AG08396 (cell line): Measurements from ENCODE around the gene CCDC63.
"Not testable (repeated sequence)": the region's sequence is repeated elsewhere in the genome, so short reads cannot be mapped to it uniquely, and the experiment has no call there.

ENCODE experiments used
- DNase-seq: peaks from one replicate; pipeline ENCODE4 v3.0.0; 2012; ENCODE audit warnings: low spot score, mixed read lengths

Gene CCDC63

DNA sequence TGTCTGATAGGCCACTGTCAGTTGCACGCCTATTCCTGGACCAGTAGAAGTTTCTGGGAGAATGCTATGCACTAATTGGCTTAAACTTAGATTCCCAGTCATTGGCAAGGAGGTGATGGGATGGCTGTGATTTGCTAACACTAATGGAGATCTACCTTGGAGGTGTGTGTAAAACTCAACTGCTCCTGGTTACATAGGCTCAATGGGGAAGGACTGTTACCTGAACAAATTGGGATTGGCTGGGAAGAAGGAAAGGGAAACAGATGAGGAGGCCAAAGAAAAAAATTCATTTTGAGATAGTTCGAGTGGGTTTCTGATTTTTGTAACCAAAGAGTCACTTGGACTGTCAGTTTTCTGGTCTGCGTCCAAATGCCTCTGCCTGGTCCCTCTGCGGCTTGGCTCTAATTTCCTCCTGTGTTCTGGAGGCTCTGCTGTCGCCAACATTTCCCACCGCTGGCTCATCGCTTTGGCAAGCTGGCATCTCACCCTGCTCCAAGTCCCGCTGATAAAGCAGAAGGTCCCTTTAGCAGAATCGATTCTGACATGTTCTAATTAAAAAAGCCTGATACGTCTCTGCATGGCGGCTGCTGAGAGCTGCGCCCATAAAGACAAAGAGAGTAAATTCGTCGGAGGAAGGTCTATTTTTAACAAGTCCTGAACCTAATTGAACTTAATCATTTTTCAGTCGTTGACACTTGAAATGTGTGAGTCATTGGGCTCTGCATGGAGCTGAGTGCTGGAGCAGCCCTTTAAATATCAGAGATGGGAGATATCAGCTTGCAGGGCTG lies 2.0 kb upstream of the CCDC63 start:
- DNase-seq: peak; percentile 59

DNA sequence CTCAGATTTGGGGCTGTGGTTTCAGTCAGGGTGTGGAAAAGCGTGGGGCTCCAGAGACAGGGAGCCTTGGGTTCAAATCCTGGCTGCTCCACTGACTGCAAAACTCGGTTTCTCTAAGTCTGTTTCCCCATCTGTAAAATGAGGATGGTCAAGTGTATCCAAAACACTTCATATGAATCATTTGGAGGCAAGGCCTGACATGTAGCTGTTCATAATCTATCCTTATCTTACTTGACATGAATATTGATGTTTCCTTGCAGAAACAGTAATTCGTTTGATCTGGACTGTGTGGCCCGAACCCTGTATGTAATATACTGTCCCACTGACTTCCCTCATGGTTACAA lies 1.5 kb upstream of the CCDC63 start:
- DNase-seq: no peak

- DNase-seq: no peak
Observed at GRCh38 chr12:110848314-110848923, 1.6 kb downstream of the CCDC63 start.

- DNase-seq: no peak
Observed at GRCh38 chr12:110849221-110849620, 2.4 kb downstream of the CCDC63 start.

DNA sequence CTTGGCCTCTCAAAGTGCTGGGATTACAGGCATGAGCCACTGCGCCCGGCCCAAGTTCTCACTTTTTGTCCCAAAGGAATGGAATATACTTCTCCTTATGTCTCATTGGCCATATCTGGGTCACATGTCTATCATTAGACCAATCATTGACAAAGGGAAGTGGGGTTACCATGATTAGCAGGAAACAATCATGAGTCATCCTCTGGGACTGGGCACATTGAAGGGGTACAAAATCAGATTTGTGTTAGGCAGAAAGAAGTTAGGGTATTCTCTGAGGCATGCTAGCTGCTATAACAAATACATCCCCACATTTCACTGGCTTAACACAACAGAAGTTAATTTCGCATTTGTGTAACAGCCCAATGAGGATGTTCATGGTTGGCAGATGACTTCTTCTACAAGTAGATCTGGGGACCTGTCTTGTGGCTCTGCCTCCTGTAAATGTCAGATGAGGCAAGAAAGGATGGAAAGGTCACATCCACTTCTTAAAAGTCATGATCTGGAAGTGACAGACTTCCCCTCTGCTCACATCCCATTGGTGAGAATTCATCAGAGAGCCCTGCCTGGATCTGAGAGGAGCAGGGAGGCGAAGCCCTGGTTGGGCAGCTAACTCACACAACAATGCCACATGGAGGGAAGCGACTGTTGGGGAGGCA lies 3.1 kb downstream of the CCDC63 start:
- DNase-seq: no peak

- DNase-seq: no peak
Observed at GRCh38 chr12:110850762-110851161, 4.0 kb downstream of the CCDC63 start.

DNA sequence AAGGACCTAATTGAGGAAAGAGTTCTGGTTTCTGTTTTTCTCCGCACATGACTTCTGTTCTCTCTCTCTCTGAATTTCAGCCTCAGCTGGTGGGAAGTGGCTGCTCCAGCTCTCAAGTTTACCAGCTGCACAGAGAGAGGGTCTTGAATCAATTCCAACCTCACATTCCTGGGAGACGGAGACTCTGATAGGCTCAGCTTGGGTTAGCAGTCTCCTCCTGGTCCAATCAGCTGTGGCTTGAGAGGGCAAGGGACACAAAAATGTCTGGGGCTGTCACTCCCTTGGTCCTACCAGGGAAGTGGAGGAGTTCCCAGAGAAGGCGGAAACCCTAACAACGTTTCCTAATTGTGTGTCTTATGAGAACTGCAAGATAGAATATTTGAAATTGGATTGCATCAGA lies 7.0 kb downstream of the CCDC63 start:
- no peak for DNase-seq

GRCh38 chr12:110856542-110856941 lies 9.8 kb downstream of the CCDC63 start:
- no peak for DNase-seq

DNA sequence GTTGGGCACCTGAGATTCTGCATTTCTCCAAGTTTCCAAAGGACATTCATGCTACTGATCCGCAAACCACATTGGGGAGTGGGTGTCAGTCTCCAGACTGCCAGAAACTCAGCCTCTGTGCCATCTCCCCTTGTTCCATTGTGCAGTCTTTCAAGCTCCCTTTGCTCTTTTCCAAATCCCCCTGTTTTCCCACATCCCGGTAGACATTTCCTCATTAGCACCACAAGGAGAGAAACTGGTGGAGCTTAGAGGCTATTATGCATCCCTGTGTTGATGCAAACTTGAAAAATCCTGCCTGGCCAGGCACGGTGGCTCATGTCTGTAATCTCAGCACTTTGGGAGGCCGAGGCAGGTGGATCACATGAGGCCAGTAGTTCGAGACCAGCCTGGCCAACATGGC lies 10.7 kb downstream of the CCDC63 start:
- no peak for DNase-seq

- DNase-seq: not testable (repeated sequence)
Observed at GRCh38 chr12:110857954-110858353, 11.2 kb downstream of the CCDC63 start.

DNA sequence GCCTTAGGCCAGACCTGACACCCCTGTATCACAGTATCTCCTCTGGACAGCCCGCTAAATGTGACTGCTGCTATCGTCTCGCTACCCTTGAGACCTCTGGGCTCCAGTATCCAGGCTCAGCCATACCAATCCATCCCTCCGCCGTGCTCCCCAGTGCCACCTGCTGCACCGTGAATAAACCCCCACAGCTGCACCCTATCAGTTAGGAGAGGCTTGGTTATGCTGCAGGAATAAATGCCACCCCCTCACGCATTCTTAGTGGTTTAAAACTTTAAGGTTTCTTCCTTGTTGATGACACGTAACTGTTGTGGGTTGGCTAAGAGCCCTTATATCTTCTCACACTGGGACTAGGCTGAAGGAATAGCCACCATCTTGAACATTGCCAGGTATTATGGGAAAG lies 12.1 kb downstream of the CCDC63 start:
- no peak for DNase-seq

- DNase-seq: no peak
Observed at GRCh38 chr12:110860833-110861296, 14.1 kb downstream of the CCDC63 start.

- DNase-seq: no peak
Observed at GRCh38 chr12:110861729-110862128, 14.9 kb downstream of the CCDC63 start.

DNA sequence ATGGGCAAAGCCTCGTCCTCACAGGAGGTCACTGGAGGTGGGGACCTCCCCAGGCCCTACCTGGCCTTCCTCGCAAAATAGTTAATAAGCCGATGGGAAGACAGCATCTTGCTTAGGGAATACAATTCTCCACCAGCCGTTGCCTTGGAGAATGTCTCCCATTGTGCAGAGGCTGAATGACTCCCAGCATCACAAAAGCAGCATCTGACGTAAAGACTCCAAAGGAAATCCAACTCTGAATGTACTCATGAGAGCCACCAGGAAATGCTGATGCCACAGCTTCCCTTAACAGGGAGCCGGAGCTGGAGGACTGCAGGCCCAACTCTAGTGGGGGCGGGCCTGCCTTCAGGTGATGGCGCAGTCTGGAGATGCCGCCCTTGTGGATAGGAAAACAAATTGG lies 15.5 kb downstream of the CCDC63 start:
- no peak for DNase-seq

GRCh38 chr12:110863161-110863560 lies 16.4 kb downstream of the CCDC63 start:
- DNase-seq: no peak

DNA sequence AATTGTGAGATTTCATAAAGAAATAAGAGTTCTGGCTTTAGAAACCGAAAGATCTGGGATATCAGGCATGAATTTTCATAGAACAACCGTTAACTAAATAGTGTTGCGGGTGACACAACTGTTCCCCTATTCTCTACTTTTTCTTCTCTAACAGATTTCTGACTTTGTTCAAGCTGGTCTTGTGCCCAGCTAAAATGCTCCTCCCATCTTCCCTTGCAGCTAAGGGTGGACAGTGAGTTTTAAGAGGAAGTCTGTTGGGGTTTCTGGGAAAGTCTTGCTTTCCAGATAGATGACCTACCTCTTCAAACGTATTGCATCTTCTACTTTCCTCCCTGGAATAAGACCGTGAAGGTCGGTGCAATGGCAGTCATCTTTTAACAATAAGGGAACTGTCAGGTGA lies 18.7 kb downstream of the CCDC63 start:
- no peak for DNase-seq

DNA sequence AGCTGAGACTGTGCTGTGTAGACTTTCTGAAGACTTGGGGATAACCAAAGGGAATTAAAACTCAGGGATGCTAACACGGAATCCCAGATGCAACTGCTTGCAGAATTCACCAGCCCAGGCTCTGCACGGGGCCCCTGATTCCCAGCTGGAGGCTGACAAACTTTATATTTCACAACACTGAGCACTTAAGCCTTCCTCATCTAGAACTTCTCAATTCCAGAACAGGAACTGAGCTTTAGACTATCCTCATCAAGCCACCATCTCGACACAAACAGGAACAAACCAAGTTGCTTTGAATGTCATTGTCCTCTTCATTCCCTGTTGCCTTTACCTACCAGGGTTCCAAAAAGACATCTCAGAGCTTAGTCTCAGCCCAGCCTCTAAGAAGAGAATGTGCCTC lies 22.2 kb downstream of the CCDC63 start:
- DNase-seq: no peak

DNA sequence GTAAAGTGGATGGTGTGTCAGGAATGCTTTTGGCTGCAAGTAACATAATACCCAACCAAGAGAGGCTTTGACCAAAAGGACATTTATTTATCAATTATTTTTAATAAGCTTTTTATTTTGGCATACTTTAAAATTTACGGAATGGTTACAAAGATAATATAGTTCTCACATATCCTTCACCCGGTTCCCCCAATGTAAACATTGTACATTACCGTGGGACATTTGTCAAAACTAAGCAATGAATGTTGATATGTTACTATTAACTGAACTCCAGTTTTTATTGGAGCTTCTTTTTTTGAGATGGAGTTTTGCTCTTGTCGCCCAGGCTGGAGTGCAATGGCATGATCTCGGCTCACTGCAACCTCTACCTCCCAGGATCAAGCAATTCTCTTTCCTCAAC lies 23.0 kb downstream of the CCDC63 start:
- no peak for DNase-seq

DNA sequence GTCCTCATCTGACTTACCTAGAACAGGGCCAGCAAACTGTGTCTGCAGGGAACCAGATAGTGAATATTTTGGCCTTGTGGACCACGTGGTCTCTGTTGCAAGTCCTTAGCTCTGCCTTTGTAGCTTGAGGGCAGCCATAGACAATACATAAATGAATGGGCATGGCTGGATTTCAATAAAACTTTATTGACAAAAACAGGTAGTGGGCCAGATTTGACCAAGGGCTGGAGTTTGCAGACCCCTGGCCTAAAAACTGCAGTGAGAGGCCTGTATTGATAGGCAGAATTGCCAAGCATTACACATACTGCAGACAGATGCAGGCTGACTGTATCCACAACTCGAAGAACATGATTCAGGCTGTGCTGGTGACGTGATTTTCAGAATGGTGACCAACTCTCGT lies 25.3 kb downstream of the CCDC63 start:
- DNase-seq: no peak

DNA sequence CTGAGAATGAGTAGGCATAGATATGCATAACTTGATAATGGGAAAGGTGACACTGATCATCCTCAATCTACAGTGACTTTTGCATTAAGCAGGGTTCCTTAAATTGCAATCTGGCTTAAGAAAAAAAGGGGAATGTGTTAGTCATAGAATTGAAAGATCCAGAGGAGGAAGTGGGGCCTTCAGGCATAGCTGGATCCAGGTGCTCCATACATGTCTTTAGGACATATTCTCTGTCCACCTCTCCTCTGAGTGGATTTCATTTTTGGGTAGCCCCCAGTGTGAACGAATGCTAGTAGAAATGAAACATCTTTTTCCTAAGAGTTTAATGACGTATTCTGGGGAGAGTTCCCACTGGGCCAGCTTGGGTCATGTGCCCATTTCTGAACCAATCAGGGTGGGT lies 27.6 kb downstream of the CCDC63 start:
- DNase-seq: no peak

- no peak for DNase-seq
Observed at GRCh38 chr12:110874781-110875180, 28.0 kb downstream of the CCDC63 start.

GRCh38 chr12:110880651-110881050 lies 33.9 kb downstream of the CCDC63 start:
- DNase-seq: no peak

DNA sequence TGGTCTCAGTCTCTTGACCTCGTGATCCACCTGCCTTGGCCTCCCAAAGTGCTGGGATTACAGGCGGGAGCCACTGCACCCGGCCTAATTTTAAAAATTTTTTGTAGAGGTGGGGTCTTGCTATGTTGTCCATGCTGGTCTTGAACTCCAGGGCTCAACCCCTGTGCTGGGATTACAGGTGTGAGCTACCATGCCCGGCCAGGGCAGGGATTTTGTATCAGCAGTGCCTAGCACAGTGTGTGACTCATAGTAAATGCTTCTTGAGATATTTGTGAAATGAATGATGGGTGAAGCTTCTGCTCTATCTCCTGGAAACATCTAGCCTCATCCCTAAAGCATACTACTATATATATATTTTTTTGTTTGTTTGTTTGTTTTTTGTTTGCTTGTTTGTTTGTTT lies 36.5 kb downstream of the CCDC63 start:
- no peak for DNase-seq
